Natural killer cell (primary cell): ENCODE data around the gene TMEM69. TPM values are rescaled to one million over a fixed set of nuclear protein-coding genes. Genes with fewer than 3 reads are reported as not detected.
"Not testable (repeated sequence)": the region's sequence is repeated elsewhere in the genome, so short reads cannot be mapped to it uniquely, and the experiment has no call there.

Experiments
- ATAC-seq, 3 donors: fragments of 150-1000 bp in 2 of 3; fragments of 200-7000 bp in 1 of 3; cut with Tn5 transposase; 1 replicate in 1 of 3; 2 replicates in 2 of 3; pipeline ENCODE4 v1.10.0; 2021; ENCODE audit warnings: mild to moderate bottlenecking in 2 of 3, moderate library complexity in 2 of 3
- DNase-seq, 2 donors: peaks; one replicate each; pipeline versions ENCODE4 v3.0.0 to v3.0.0-alpha.2; 2013 to 2021; ENCODE audit warnings: mixed read lengths in 1 of 2
- H3K27ac ChIP-seq: one replicate; pipeline ENCODE4 v1.5.1; 2013; ENCODE audit warnings: mild to moderate bottlenecking, low read length
- H3K27me3 ChIP-seq: one replicate; pipeline ENCODE4 v1.6.1; 2013; ENCODE audit warnings: low read length; ENCODE audit not compliant: control insufficient read depth, insufficient read depth
- H3K36me3 ChIP-seq: one replicate; pipeline ENCODE4 v1.6.1; 2013; ENCODE audit warnings: low read length; ENCODE audit not compliant: control insufficient read depth, insufficient read depth
- H3K4me1 ChIP-seq: one replicate; pipeline ENCODE4 v1.6.1; 2013; ENCODE audit warnings: low read length; ENCODE audit not compliant: control insufficient read depth, insufficient read depth
- H3K4me3 ChIP-seq: one replicate; pipeline ENCODE4 v1.5.1; 2013; ENCODE audit warnings: low read length
- H3K9me3 ChIP-seq: one replicate; pipeline ENCODE4 v1.6.1; 2013; ENCODE audit warnings: low read length; ENCODE audit not compliant: control insufficient read depth, insufficient read depth
- H3K27ac Mint-ChIP-seq, 2 donors: one replicate each; pipeline ENCODE4 v1.8.0; 2022; ENCODE audit warnings: mild to moderate bottlenecking in 2 of 2, mixed read lengths in 2 of 2, moderate library complexity in 1 of 2
- H3K27me3 Mint-ChIP-seq, 2 donors: one replicate each; pipeline ENCODE4 v1.8.0; 2022; ENCODE audit warnings: low read depth in 2 of 2, mixed read lengths in 2 of 2
- H3K36me3 Mint-ChIP-seq: one replicate; pipeline ENCODE4 v1.8.0; 2022; ENCODE audit warnings: mixed read lengths
- H3K4me1 Mint-ChIP-seq, 2 donors: one replicate each; pipeline ENCODE4 v1.8.0; 2022; ENCODE audit warnings: mixed read lengths in 2 of 2
- H3K4me3 Mint-ChIP-seq: one replicate; pipeline ENCODE4 v1.8.0; 2022; ENCODE audit warnings: mild to moderate bottlenecking, moderate library complexity, mixed read lengths
- H3K9me3 Mint-ChIP-seq, 2 donors: one replicate each; pipeline ENCODE4 v1.8.0; 2022; ENCODE audit warnings: mixed read lengths in 2 of 2
- CTCF ChIP-seq: fragments of 200-600 bp; IDR thresholded peaks from one replicate; pipeline ENCODE4 v1.8.0; 2022; ENCODE audit warnings: antibody characterized with exemption
- WGBS: methylation state at CpG from one replicate; pipeline ENCODE4 v1.1.7; 2013; ENCODE audit warnings: missing lambda C conversion rate; ENCODE audit not compliant: insufficient coverage; 5-methylcytosine and 5-hydroxymethylcytosine counted together
- intact Hi-C: fragments of 100-400 bp; cut with micrococcal nuclease; formaldehyde crosslinking; loops from one replicate; pipeline ENCODE4 v1.14.2; 2022
- total RNA-seq, 4 donors: library from RNA; stranded (reverse); fragments of 120-200 nt in 1 of 4; gene quantifications; one replicate each; pipeline versions ENCODE4 v1.2.3 to v1.2.4, GENCODE V29; 2013 to 2022

Gene TMEM69
- total RNA-seq, 3 donors from 2014 or later (not counting 1 experiment from before 2014, with no cell fraction given), result 8.8 to 14.2 (median 9.3) TPM

DNA sequence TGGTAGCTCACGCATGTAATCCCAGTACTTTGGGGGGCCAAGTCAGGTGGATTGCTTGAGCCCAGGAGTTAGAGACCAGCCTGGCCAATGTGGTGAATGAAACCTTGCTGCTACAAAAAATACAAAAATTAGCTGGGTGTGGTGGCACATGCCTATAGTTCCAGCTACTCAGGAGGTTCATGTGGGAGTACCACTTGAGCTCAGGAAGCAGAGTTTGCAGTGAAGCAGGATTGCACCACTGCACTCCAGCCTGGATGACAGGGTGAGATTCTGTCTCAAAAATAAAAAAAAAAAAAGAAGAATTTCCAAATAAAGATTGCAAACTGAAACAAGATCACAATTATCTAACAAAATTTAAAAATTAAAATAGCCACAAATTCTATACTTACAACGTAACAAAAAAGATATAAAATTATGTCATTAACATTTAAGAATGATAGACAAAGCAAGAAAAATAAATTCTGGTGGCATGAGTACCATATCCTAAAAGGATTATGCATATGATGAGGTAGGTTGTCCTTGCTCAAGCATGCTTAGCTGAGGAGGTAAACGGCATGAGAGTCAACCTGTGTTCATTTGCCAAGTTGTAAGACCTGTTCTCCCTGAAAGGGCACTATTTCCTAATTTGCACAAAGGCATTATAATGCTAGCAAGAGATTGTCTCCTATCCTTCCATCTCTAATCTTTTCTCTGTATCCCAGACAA lies 42.2 kb downstream of the TMEM69 start:
- Histone ChIP-seq H3K4me3 (no peak overlapping the region), H3K9me3 (no peaks in the 10 kb centered on the region), H3K27me3 (no peaks in the 10 kb centered on the region), H3K27ac (no peak overlapping the region), H3K36me3 (peaks cover 9% of the 10 kb centered on the region), H3K4me1 (no peaks in the 10 kb centered on the region)
- intact Hi-C loops, result no loop called here
- DNase-seq (no peak), ATAC-seq (no peak)
- Mint-ChIP-seq H3K4me3 (no peak overlapping the region), H3K4me1 (peaks cover 0 to 10% of the 10 kb centered on the region in 2 donors), H3K27me3 (no peaks in the 10 kb centered on the region), H3K27ac (no peak overlapping the region), H3K36me3 (no peaks in the 10 kb centered on the region), H3K9me3 (no peaks in the 10 kb centered on the region)
- 85% methylated on average over 2 of the region's 3 CpGs for WGBS
- TF ChIP-seq CTCF, result no peak

DNA sequence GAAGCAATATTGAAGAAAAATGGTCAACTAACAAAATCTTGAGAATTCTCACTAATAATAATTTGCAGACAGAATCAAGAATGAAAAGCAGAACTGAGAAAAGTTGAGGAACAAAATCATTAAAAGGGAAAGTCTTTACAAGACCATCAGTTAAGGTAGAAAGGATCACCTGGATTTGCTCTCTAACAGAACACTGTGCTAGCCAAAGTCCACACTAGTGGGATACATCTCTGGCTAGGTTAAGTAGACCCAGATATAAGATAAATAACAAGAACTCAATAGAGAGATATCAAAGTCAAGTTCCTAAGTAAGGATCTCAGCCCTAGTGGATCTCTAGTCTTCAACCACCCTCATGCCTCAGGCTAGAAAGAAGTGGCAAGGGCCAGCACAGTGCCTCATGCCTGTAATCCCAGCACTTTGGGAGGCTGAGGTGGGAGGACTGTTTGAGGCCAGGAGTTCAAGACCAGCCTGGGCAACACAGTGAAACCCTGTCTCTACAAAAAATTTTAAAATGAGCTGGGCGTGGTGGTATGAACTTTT lies 42.9 kb downstream of the TMEM69 start:
- intact Hi-C loops, result no loop called here
- WGBS, result 100% methylated on average over 1 of the region's 1 CpG
- Histone ChIP-seq H3K27me3 (no peaks in the 10 kb centered on the region), H3K9me3 (no peaks in the 10 kb centered on the region), H3K36me3 (peaks cover 9% of the 10 kb centered on the region), H3K27ac (no peak overlapping the region), H3K4me1 (no peaks in the 10 kb centered on the region), H3K4me3 (no peak overlapping the region)
- no peak overlapping the region for H3K27ac Mint-ChIP-seq
- H3K9me3 Mint-ChIP-seq, result no peaks in the 10 kb centered on the region
- ATAC-seq (no peak), DNase-seq (no peak)
- peaks cover 0 to 10% of the 10 kb centered on the region in 2 donors for H3K4me1 Mint-ChIP-seq
- TF ChIP-seq CTCF, result no peak
- H3K27me3 Mint-ChIP-seq, result no peaks in the 10 kb centered on the region
- no peak overlapping the region for H3K4me3 Mint-ChIP-seq
- H3K36me3 Mint-ChIP-seq, result no peaks in the 10 kb centered on the region

DNA sequence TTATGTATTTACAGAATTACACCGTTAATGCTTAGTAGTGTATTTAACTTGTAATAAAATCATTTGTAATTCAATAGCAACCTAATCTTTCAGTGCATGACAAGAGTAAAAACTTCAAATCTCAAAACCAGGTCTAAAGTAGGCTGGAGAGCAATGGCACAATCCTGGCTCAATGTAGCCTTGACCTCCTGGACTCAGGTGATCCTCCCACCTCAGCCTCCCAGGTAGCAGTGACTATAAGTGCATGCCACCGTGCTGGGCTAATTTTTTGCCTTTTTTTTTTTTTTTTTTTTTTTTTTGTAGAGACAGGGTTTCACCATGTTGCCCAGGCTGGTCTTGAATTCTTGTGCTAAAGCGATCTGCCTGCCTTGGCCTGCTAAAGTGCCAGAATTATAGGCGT lies 51.2 kb downstream of the TMEM69 start:
- Mint-ChIP-seq H3K9me3 (no peaks in the 10 kb centered on the region), H3K4me3 (no peak overlapping the region), H3K27ac (no peak overlapping the region), H3K4me1 (peaks cover 5 to 7% of the 10 kb centered on the region in 2 donors), H3K27me3 (no peaks in the 10 kb centered on the region), H3K36me3 (peaks cover 7% of the 10 kb centered on the region)
- peaks cover 5% of the 10 kb centered on the region for H3K36me3 ChIP-seq
- WGBS, result 100% methylated on average over 2 of the region's 4 CpGs
- DNase-seq (no peak), ATAC-seq (no peak)
- H3K4me3 ChIP-seq, result no peak overlapping the region
- H3K27ac ChIP-seq, result no peak overlapping the region
- H3K4me1 ChIP-seq, result no peaks in the 10 kb centered on the region
- intact Hi-C loops, result no loop called here
- TF ChIP-seq CTCF, result no peak
- H3K9me3 ChIP-seq, result no peaks in the 10 kb centered on the region
- no peaks in the 10 kb centered on the region for H3K27me3 ChIP-seq

GRCh38 chr1:45739641-45740156 lies 51.7 kb downstream of the TMEM69 start:
- H3K9me3 Mint-ChIP-seq, H3K27ac Mint-ChIP-seq, H3K9me3 ChIP-seq, H3K4me3 Mint-ChIP-seq, H3K36me3 Mint-ChIP-seq, H3K27me3 Mint-ChIP-seq, H3K4me1 ChIP-seq, H3K4me1 Mint-ChIP-seq, H3K27me3 ChIP-seq, H3K27ac ChIP-seq, ATAC-seq, H3K36me3 ChIP-seq, DNase-seq, intact Hi-C loops, H3K4me3 ChIP-seq: not testable (repeated sequence)
- WGBS, result no CpG with 5 or more reads among the region's 5 CpGs

Other genes starting within 250 kb of the TMEM69 start
- gene TESK2, start 197.0 kb upstream of the TMEM69 start, total RNA-seq, result 1 to 10 TPM; 5.1 to 7.4 (median 6.0) TPM
- 1 to 10 TPM; 3.0 to 6.9 (median 5.8) TPM for gene CCDC163, start 188.1 kb upstream of the TMEM69 start, total RNA-seq
- 1 to 10 TPM in 1 of 3 donors, under 1 TPM in 2; 0.73 to 1.5 (median 0.88) TPM for gene MMACHC, start 187.9 kb upstream of the TMEM69 start, total RNA-seq
- gene PRDX1, start 166.3 kb upstream of the TMEM69 start, total RNA-seq, result 10 to 100 TPM; 24.8 to 39.1 (median 30.6) TPM
- gene AKR1A1, start 137.4 kb upstream of the TMEM69 start, total RNA-seq, result 10 to 100 TPM; 45.7 to 54.2 (median 53.9) TPM
- 100 to 1,000 TPM; 109 to 171 (median 121) TPM for gene NASP, start 104.1 kb upstream of the TMEM69 start, total RNA-seq
- 1 to 10 TPM; 2.9 to 4.5 (median 3.3) TPM for gene CCDC17, start 64.1 kb upstream of the TMEM69 start, total RNA-seq
- 100 to 1,000 TPM; 144 to 176 (median 153) TPM for gene GPBP1L1, start 1.6 kb upstream of the TMEM69 start, total RNA-seq
- gene IPP, start 62.5 kb downstream of the TMEM69 start, total RNA-seq, result 10 to 100 TPM; 15.3 to 20.8 (median 19.1) TPM
- gene MAST2, start 115.4 kb downstream of the TMEM69 start, total RNA-seq, result 10 to 100 TPM; 25.3 to 28.6 (median 27.9) TPM